CD4-positive, alpha-beta T cell treated with Interleukin-12 subunit alpha and Interleukin-12 subunit beta, for 1 hour (primary cell): ENCODE measurements around the gene VPS37D.
"Not testable (repeated sequence)": the region's sequence is repeated elsewhere in the genome, so short reads cannot be mapped to it uniquely, and the experiment has no call there.

ENCODE experiments used
- DNase-seq: peaks from one replicate; pipeline ENCODE4 v3.0.0-alpha.2; 2020

VPS37D gene

GRCh38 chr7:73646785-73647724, 20.6 kb upstream of the VPS37D start:
- no peak for DNase-seq

GRCh38 chr7:73647725-73648592, 19.7 kb upstream of the VPS37D start:
- DNase-seq: peak; percentile 35

DNA sequence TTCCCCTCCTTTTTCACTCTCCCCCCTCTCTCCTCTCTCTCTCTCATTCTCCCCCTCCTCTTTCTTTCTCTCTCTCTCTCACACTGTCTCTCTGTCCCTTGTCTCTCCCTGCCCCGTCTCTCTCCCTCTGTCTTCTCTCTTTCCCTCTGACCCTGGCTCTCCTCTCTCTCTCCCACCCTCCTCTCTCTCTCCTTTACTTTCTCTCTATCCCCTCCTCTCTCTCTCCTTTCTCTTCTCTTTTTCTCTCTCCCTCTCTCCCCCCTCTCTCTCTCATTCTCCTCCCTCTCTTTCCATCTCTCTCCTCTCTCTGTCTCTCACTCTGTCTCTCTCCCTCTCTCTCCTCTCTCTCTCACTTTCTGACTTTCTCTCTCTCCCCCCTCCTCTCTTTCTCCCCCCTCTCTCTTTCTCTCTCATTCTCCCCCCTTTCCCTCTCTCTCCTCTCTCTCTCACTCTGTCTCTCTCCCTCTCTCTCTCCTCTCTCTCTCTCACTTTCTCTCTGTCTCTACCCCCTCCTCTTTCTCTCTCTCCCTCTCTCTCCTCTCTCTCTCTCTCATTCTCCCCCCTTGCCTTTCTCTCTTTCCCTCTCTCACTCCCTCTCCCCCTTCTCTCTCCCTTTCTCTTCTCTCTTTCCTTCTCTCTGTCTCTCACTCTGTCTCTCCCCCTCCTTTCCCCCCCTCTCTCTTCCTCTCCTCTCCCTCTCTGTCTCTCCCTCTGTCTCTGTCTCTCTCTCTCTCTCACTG, 18.9 kb upstream of the VPS37D start:
- no peak for DNase-seq

- no peak for DNase-seq
Observed at GRCh38 chr7:73649576-73649975, 18.1 kb upstream of the VPS37D start.

DNA sequence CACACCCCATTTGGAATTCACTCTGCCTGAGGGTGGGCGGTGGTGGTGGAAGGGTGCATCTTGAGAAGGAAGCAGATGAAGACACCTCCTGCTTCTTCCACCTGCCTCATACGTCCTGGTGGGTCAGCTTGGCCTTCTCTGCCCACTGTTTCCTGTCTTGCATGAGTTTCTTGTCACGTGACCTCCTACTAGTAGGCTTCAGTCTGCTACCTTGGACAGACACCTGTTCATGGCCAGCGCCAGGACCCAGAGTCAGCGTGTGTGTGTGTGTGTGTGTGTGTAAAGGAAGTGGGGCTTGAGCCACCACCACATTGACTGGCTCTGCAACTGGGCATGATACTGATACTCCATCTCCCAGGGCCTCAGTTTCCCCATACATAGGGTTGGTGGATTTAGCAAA, 17.1 kb upstream of the VPS37D start:
- no peak for DNase-seq

- DNase-seq: no peak
Observed at GRCh38 chr7:73652541-73652949, 15.1 kb upstream of the VPS37D start.

GRCh38 chr7:73655309-73655708, 12.3 kb upstream of the VPS37D start:
- DNase-seq: not testable (repeated sequence)

DNA sequence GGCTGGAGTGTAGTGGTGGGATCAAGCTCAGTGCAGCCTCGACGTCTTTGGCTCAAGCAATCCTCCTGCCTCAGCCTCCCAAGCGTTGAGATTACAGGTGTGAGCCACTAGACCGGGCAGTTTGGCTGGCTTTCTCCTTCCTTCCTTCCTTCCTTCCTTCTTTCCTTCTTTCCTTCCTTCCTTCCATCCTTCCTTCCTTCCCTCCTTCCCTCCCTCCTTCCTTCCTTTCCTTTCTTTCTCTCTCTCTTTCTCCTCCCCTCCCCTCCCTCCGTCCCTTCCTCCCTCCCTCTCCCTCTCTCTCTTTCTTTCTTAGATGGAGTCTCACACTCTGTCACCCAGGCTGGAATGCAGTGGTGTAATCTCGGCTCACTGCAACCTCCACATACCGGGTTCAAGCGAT, 7.6 kb upstream of the VPS37D start:
- no peak for DNase-seq

GRCh38 chr7:73660594-73660993, 7.0 kb upstream of the VPS37D start:
- DNase-seq: not testable (repeated sequence)

- DNase-seq: no peak
Observed at GRCh38 chr7:73663033-73663432, 4.6 kb upstream of the VPS37D start.

DNA sequence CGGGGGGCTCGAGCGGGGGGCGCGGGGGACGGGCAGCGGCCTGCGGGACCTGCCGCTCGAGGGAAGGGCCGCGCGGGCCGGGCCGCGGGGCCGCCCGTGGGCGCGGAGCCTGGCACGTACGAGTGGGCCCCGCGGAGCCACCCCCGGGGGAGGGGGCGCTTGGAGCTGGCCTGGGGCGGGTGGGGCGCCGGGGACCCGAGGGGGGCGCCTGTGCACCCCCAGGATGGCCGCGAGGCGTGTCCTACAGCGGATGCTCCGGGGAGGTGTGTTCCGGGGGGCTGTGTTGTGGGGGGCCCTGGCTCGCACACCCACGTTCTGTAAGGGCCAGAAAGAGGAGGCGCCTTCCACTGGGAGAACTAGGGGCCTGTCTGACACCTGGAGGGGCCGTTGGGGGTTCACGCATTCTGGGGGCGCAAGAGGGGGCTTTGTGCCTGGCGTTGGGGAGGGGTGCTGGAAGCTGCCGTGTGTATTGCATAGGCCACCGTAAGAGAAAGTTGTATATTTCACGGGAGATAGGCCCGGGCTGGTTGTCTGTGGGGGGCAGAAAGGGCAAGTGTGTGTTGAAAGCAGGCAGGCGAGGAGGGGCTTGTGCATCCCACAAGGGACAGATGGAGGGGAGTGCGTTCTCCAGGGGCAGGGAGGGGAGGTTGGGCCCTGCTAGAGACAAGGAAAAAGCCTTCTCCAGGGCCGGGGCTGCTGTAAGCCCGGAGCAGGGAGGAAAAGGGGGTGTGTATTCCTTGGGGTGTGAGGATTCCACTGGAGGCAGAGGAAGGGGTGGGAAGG, 663 bp downstream of the VPS37D start:
- DNase-seq: no peak

- DNase-seq: no peak
Observed at GRCh38 chr7:73668886-73669230, 1.2 kb downstream of the VPS37D start.

DNA sequence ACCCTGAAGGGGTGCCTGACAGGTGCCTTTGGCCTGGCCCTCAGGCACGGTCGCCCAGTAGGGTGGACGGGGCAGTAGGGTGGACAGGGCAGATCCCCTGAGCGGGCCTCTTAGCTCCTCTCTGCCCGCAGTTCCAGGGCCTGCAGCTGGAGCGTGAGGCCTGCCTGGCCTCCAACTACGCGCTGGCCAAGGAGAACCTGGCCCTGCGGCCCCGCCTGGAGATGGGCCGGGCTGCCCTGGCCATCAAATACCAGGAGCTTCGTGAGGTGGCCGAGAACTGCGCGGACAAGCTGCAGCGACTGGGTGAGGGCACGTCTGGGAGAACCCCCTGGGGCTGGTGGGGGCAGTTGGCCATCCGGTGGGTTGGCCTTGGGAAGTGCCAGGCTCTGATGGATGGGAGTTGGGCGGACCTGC, 1.7 kb downstream of the VPS37D start:
- DNase-seq: no peak

DNA sequence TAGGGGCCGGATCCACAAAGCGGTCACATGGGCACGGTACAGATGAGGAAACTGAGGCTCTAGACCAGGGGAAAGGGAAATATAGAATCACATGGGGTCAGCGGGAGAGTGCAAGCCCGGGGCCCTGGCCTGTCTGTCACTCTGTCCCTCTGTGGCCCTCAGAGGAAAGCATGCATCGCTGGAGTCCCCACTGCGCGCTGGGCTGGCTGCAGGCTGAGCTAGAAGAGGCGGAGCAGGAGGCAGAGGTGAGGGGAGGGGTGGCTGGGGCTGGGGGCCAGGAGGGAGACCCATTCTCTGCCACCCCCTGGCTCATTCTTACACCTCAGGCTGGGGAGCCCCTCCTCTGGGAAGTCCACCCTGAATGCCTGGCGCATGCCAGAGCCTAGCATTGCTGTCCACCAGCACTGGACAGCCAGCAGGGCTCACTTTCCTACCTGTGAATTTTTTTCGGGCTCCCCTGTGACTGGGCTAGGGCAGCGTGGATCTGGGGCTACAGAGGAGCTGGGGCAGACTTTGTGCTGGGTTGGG, 2.3 kb downstream of the VPS37D start:
- no peak for DNase-seq

GRCh38 chr7:73671322-73671661, 3.7 kb downstream of the VPS37D start:
- DNase-seq: no peak

GRCh38 chr7:73671857-73672445, 4.3 kb downstream of the VPS37D start:
- DNase-seq: no peak

GRCh38 chr7:73674468-73675124, 7.0 kb downstream of the VPS37D start:
- no peak for DNase-seq

GRCh38 chr7:73676062-73676461, 8.4 kb downstream of the VPS37D start:
- not testable (repeated sequence) for DNase-seq

GRCh38 chr7:73678862-73679261, 11.2 kb downstream of the VPS37D start:
- DNase-seq: no peak

GRCh38 chr7:73679709-73680108, 12.1 kb downstream of the VPS37D start:
- no peak for DNase-seq

DNA sequence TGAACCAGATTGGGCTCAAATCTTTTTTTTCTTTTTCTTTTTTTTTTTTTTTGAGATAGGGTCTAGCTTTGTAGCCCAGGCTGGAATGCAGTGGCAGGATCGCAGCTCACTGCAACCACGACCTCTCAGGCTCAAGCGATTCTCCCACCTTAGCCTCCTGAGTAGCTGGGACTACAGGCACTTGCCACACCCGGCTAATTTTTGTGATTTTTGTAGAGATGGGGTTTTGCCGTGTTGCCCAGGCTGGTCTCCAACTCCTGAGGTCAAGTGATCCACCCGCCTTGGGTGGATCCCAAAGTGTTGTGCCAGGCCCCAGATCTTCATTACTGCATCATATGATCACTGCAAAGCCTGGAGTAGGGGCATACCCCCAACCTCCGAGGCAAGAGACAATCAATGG, 12.9 kb downstream of the VPS37D start:
- no peak for DNase-seq
